RWPE1 (cell line): Measurements from ENCODE around the gene TPD52L3.
A peak's percentile ranks its signal among the peaks of the same experiment; 100 is the strongest.

Source experiments
- CTCF ChIA-PET: fragments of 350-600 bp; sonication (Branson Sonifier 250); formaldehyde crosslinking; extraction: SDS; loops from one replicate; lab custom pipeline; 2021; lab: Yijun Ruan, JAX
- POLR2A ChIA-PET: fragments of 400-600 bp; formaldehyde crosslinking; extraction: SDS; loops from one replicate; lab custom pipeline; 2020; ENCODE audit warnings: antibody characterized with exemption; ENCODE audit not compliant: low non-redundant PET; lab: Yijun Ruan, JAX
- DNase-seq: peaks from one replicate; pipeline ENCODE4 v3.0.0; 2012; ENCODE audit warnings: low spot score
- H3K27ac ChIP-seq: fragments of 450-650 bp; 2 replicates; pipeline ENCODE4 v1.5.1; 2017
- CTCF ChIP-seq: fragments of 450-650 bp; conservative IDR thresholded peaks from 2 replicates; pipeline ENCODE4 v1.5.1; 2017; ENCODE audit warnings: low read depth, mild to moderate bottlenecking

TPD52L3 gene

GRCh38 chr9:6328103-6328502 lies at the start of gene TPD52L3:
TSS of gene TPD52L3 (plus strand) at chr9:6328375. CDS start at chr9:6328596, 221 bp downstream.
- no peak for TF ChIP-seq CTCF
- DNase-seq: no peak
- CTCF ChIA-PET: no interaction called here
- no peak within 1 kb of the TSS for H3K27ac ChIP-seq
- POLR2A ChIA-PET: no interaction called here

GRCh38 chr9:6301858-6302257 lies 26.3 kb upstream of the TPD52L3 start:
- POLR2A ChIA-PET: no interaction called here
- CTCF ChIA-PET: no interaction called here
- no peak for DNase-seq
- no peak overlapping the region for H3K27ac ChIP-seq
- no peak for TF ChIP-seq CTCF

GRCh38 chr9:6302417-6302816 lies 25.8 kb upstream of the TPD52L3 start:
- no peak for TF ChIP-seq CTCF
- CTCF ChIA-PET: no interaction called here
- peak; percentile 24 for DNase-seq

GRCh38 chr9:6304232-6304631 lies 23.9 kb upstream of the TPD52L3 start:
- H3K27ac ChIP-seq: no peak overlapping the region
- ChIA-PET POLR2A (no interaction called here), CTCF (no interaction called here)
- no peak for DNase-seq
- no peak for TF ChIP-seq CTCF

More at GRCh38 chr9:6302417-6302816, 25.8 kb upstream of the TPD52L3 start:
- H3K27ac ChIP-seq: no peak overlapping the region
- POLR2A ChIA-PET: no interaction called here

- POLR2A ChIA-PET: no interaction called here
- CTCF ChIA-PET: interaction anchor here (0.5 to 2.3 kb wide), 9 partner anchors 9 to 711 kb away, joined by 3 to 18 read pairs (median 4); no protein-coding TSS in a partner anchor
- DNase-seq: peak; percentile 21
- H3K27ac ChIP-seq: no peak overlapping the region
- peak; percentile 69 for TF ChIP-seq CTCF
Measured at GRCh38 chr9:6305954-6306563, 22.1 kb upstream of the TPD52L3 start.

GRCh38 chr9:6307551-6308096 lies 20.6 kb upstream of the TPD52L3 start:
- POLR2A ChIA-PET: no interaction called here
- CTCF ChIA-PET: interaction anchor here (0.7 kb wide), 1 partner anchor 1595 kb away, joined by 3 read pairs; no protein-coding TSS in a partner anchor
- no peak for DNase-seq
- TF ChIP-seq CTCF: no peak
- no peak overlapping the region for H3K27ac ChIP-seq
